GM13976 (cell line): Measurements from ENCODE around the gene UBE2R2.

Source experiments
- DNase-seq: peaks from one replicate; pipeline ENCODE4 v3.0.0; 2012; ENCODE audit warnings: low spot score
- in situ Hi-C: fragments of 300-500 bp; cut with MboI; formaldehyde crosslinking; loops from one replicate; pipeline ENCODE4 v1.12.0; 2022; ENCODE audit warnings: low sequenced_read_pairs, mixed read lengths, inconsistent platforms; ENCODE audit not compliant: unreplicated experiment
- TF ChIP-seq, protein P1 (sequence below): IDR thresholded peaks from 2 replicates; pipeline ENCODE4 v1.5.1; 2012; ENCODE audit warnings: borderline replicate concordance, mild to moderate bottlenecking; ENCODE audit not compliant: insufficient read depth; ENCODE audit errors: extremely low read depth, missing control alignments, control extremely low read depth

UBE2R2 gene

DNA sequence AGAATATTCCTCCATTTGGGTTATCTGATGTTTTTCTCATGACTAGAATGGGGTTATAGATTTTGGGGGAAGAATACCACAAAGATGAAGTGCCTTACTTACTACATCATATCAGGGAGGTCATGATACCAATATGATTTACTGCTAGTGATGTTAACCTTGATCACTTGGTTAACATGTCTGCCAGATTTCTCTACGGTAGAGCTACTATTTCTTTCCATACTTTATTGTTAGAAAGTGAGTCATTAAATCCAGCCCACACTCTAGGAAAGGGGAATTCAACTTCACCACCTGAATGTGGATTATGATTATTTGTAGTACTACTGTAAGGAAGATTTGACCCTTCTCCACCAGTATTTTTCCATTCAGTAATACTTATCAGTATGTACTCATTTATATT lies 64.7 kb downstream of the UBE2R2 start:
- TF ChIP-seq, protein P1, sequence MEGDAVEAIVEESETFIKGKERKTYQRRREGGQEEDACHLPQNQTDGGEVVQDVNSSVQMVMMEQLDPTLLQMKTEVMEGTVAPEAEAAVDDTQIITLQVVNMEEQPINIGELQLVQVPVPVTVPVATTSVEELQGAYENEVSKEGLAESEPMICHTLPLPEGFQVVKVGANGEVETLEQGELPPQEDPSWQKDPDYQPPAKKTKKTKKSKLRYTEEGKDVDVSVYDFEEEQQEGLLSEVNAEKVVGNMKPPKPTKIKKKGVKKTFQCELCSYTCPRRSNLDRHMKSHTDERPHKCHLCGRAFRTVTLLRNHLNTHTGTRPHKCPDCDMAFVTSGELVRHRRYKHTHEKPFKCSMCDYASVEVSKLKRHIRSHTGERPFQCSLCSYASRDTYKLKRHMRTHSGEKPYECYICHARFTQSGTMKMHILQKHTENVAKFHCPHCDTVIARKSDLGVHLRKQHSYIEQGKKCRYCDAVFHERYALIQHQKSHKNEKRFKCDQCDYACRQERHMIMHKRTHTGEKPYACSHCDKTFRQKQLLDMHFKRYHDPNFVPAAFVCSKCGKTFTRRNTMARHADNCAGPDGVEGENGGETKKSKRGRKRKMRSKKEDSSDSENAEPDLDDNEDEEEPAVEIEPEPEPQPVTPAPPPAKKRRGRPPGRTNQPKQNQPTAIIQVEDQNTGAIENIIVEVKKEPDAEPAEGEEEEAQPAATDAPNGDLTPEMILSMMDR = no peak
- in situ Hi-C loops = no loop called here
- no peak for DNase-seq

DNA sequence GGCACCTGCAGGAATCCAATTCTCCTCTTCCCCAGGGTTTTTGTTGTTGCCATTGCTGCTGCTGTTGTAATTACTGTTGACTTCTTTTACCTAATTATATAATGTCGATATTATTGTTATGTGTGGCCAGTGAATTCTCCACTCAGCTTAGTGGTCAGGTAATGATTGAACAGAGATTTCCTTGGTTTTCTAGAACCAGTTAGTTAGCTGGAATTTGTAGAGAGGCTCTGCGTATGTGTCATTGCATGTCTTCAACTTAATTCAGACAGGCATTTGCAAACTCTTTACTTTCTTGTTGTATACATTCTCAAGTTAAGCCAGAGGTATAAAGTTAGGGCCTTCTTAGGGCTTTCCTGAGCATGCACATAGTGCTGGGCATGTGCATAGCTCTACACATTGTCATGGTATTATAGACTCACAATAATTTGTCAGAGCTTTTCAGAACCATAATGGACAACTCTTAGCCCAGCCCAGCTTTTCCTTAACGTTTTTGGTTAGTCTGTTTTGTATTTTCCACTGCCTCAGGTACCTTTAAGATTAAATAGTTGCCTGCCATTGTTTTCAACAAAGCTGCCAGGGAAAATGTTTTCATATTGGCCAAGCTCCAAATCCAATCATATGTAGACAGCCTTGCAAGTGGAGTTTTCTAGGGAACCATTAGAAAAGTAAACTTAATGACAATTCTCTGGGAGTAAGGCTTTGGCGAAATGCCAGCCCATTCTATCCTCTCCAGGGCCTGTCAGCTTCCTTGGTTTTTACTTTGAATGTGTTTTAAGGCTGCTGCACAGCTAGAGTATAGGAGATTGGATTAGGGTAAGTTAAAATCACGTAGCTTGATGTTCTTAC lies 68.1 kb downstream of the UBE2R2 start:
- DNase-seq = no peak
- TF ChIP-seq, protein P1 = no peak
- in situ Hi-C loops = no loop called here

DNA sequence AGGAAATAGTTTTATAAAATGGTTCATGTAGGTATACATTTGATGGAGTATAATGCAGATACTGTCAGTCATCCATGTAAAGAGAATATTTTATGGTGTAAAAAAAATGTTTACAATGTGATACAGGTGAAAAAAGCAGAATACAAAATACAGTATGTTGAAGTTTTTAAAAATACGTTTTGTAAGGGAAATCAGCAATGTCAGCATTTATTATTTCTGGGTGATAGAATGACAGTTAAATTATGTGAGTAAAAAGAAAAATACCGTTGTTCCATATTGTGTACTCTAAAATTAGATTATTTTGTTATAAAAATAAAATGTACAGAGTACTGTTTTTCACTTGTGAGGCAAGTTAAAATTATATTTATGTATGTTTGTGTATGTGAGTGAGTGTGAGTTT lies 69.0 kb downstream of the UBE2R2 start:
- TF ChIP-seq, protein P1 = no peak
- DNase-seq = no peak
- in situ Hi-C loops = no loop called here

- no peak for DNase-seq
- in situ Hi-C loops = no loop called here
- TF ChIP-seq, protein P1 = no peak
These were observed 76.9 kb downstream of the UBE2R2 start for GRCh38 chr9:33893861-33894260.

DNA sequence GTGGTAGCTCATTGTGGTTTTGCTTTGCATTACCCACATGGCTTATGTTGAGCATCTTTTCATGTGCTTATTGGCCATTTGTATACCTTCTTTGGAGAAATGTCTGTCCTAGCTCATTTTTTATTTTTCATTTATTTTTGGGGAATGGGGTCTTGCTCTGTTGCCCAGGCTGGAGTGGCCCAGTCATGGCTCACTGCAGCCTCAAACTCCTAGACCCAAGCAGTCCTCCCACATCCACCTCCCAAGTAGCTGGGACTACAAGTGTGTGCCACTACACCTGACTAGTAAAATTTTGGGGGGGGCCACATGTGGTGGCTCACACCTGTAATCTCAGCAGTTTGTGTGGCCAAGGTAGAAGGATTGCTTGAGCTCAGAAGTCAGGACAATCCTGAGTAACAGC lies 77.4 kb downstream of the UBE2R2 start:
- TF ChIP-seq, protein P1 = no peak
- in situ Hi-C loops = no loop called here
- no peak for DNase-seq

GRCh38 chr9:33903157-33903780 lies 86.3 kb downstream of the UBE2R2 start:
- TF ChIP-seq, protein P1 = no peak
- in situ Hi-C loops = no loop called here
- DNase-seq = no peak

DNA sequence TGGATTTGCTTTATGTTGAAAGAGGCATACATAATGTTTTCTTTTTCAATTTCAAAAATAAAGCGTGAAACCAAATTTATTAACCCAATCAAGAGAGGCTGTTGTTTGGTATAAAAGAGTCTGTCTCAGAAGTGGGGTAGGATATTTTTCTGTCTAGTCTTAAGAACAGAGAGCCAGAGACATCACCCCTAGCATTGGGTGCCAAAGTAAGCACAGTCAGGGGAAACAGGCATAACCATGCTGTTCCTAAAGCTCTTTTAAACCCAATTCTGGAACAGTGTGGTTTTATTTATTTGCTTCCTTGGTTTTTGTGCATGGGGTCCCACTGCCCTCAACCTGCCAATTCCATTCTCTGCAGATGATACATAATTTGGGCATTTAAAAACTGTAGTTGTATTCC lies 88.2 kb downstream of the UBE2R2 start:
- in situ Hi-C loops = no loop called here
- TF ChIP-seq, protein P1 = no peak
- no peak for DNase-seq
